Activated naive CD4-positive, alpha-beta T cell treated with anti-CD3 and anti-CD28 coated beads for 36 hours (primary cell): ENCODE results near the gene MANSC4. TPM values are rescaled to one million over a fixed set of nuclear protein-coding genes. Genes with fewer than 3 reads are reported as not detected.

Experiments
- CTCF ChIA-PET: fragments of 350-600 bp; sonication (Branson Sonifier 250); formaldehyde crosslinking; loops from one replicate; lab custom pipeline; 2021; ENCODE audit warnings: antibody characterized with exemption; lab: Charles Lee
- DNase-seq: peaks from one replicate; pipeline ENCODE4 v3.0.0-alpha.2; 2020
- H3K27ac Mint-ChIP-seq: one replicate; pipeline ENCODE4 v1.8.0; 2021; ENCODE audit warnings: mild to moderate bottlenecking, mixed read lengths
- H3K27me3 Mint-ChIP-seq: one replicate; pipeline ENCODE4 v1.8.0; 2021; ENCODE audit warnings: low read depth, mixed read lengths
- H3K36me3 Mint-ChIP-seq: one replicate; pipeline ENCODE4 v1.8.0; 2021; ENCODE audit warnings: low read depth, mixed read lengths
- H3K4me1 Mint-ChIP-seq: one replicate; pipeline ENCODE4 v1.8.0; 2021; ENCODE audit warnings: low read depth, mixed read lengths
- H3K4me3 Mint-ChIP-seq: one replicate; pipeline ENCODE4 v1.8.0; 2021; ENCODE audit warnings: mild to moderate bottlenecking, moderate library complexity, mixed read lengths
- H3K9me3 Mint-ChIP-seq: one replicate; pipeline ENCODE4 v1.8.0; 2021; ENCODE audit warnings: mixed read lengths
- intact Hi-C: fragments of 100-400 bp; cut with micrococcal nuclease; formaldehyde crosslinking; loops from one replicate; pipeline ENCODE4 v1.15.1; 2023
- total RNA-seq, 2 experiments: library from RNA; stranded (reverse); gene quantifications; one replicate each; pipeline ENCODE4 v1.2.3, GENCODE V29; 2021

The MANSC4 gene
- total RNA-seq, 2 experiments from 2014 or later, result not detected

DNA sequence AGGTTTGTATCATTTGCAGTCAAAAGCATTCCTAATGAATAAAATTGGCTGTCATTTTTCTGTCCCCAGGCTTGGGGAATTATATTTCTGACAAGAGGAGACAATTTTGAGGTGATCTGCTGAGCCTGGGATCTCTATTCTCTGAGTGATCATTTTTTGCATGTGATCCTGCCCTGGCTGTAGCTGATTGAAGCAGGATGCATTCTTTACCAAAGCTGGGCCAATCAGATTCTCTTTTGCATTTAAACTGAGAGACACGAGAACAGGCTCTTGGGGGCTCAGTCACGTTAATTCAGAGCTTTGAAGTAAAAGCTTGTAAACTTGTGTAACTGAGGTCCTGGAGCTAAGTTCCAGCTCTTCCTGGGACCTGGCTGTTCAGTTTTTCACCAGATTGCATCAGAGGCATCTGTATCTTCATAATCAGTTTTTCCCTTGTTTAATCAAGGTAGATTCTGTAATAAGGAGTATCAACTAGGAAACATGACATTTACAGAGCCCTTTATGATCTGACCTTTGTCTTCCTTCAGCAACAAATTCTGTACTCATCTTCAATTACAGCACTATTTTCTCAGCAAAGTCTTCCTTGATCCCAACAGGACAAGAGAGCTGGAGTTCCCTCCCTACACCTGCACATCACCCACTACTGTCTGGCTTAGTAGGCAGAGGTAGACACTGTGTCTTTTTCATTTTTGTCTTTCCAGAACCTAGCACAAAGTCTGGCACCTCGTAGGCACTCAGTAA is 35.0 kb upstream of the MANSC4 start:
- intact Hi-C loops, result no loop called here
- H3K4me1 Mint-ChIP-seq, result peaks cover 26% of the 10 kb centered on the region
- H3K4me3 Mint-ChIP-seq, result no peak overlapping the region
- peaks cover 15% of the 10 kb centered on the region for H3K27me3 Mint-ChIP-seq
- no peak overlapping the region for H3K27ac Mint-ChIP-seq
- H3K36me3 Mint-ChIP-seq, result no peaks in the 10 kb centered on the region
- CTCF ChIA-PET, result interaction anchor here (1.2 kb wide), 1 partner anchor 13 kb away, joined by 3 read pairs; no protein-coding TSS in a partner anchor
- no peaks in the 10 kb centered on the region for H3K9me3 Mint-ChIP-seq
- DNase-seq, result no peak

DNA sequence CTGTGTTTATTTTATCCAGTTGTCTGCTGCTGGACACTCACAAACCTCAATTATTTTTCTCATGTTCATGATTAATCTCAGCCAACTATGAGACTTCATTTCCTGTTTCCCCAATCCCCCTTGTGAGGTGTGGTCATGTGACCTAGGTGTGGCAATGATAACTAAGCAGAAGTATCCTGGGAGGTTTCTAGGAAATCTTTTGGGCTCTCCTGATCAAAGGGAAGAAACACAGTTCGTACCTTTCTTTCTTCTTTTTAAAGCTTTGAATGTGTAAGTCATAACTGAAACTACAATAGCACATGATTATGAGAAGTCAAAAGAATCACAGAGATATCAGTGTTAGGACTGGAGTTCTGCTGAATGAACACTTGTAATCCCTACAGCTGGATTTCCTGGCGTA is 34.4 kb upstream of the MANSC4 start:
- Mint-ChIP-seq H3K4me1 (peaks cover 26% of the 10 kb centered on the region), H3K4me3 (no peak overlapping the region), H3K36me3 (no peaks in the 10 kb centered on the region), H3K27ac (no peak overlapping the region), H3K9me3 (no peaks in the 10 kb centered on the region), H3K27me3 (peaks cover 15% of the 10 kb centered on the region)
- no peak for DNase-seq
- intact Hi-C loops, result no loop called here
- CTCF ChIA-PET, result no interaction called here

DNA sequence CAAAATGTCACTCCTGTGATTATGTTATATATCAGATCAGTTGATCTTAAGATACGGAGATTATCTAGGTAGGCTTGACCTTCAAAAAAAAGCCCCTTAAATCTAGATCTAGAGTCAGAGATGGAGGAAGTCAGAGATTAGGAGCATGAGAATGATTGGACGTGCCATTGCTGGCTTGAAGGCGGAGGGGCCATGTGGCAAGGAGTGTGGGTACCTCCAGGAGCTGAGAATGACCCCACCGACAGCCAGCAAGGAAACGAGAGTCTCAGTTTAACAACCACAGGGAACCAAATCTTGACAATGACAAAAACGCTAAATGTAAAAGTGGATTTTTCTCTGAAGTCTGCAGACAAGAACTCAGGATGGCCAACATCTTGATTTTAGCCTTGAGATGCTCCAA is 32.5 kb upstream of the MANSC4 start:
- CTCF ChIA-PET, result interaction anchor here (1.0 to 4.8 kb wide), 2 partner anchors 9 to 16 kb away, joined by 5 to 29 read pairs; no protein-coding TSS in a partner anchor
- peaks cover 30% of the 10 kb centered on the region for H3K4me1 Mint-ChIP-seq
- no peak for DNase-seq
- H3K27me3 Mint-ChIP-seq, result peaks cover 7% of the 10 kb centered on the region
- intact Hi-C loops, result no loop called here
- no peaks in the 10 kb centered on the region for H3K9me3 Mint-ChIP-seq
- H3K4me3 Mint-ChIP-seq, result no peak overlapping the region
- peaks cover 2% of the 10 kb centered on the region for H3K36me3 Mint-ChIP-seq
- H3K27ac Mint-ChIP-seq, result no peak overlapping the region

DNA sequence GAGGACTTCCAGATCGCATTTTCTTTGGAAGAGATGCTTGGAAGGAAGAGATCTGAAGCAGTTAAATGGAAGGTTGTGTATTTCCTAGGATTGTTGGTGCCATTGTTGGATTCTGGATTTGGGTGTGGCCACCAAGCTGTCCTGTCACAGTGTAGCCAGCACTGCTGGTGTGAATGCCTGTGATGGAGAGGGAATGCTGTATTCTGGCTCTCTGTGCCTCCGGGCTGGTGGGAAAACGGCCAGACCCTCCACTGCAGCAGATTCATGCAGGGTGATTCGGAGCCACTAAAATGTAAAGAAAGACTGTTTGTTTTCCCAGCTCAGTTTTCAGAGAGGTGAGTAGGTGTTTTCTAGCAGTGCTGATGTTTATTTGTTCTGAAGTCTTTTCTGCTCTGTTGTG is 30.7 kb upstream of the MANSC4 start:
- CTCF ChIA-PET, result interaction anchor here (4.8 kb wide), 1 partner anchor 10 kb away, joined by 29 read pairs; no protein-coding TSS in a partner anchor
- peaks cover 2% of the 10 kb centered on the region for H3K36me3 Mint-ChIP-seq
- no peak overlapping the region for H3K27ac Mint-ChIP-seq
- no peak for DNase-seq
- no peaks in the 10 kb centered on the region for H3K9me3 Mint-ChIP-seq
- peaks cover 43% of the 10 kb centered on the region for H3K4me1 Mint-ChIP-seq
- no peak overlapping the region for H3K4me3 Mint-ChIP-seq
- intact Hi-C loops, result no loop called here
- peaks cover 9% of the 10 kb centered on the region for H3K27me3 Mint-ChIP-seq

DNA sequence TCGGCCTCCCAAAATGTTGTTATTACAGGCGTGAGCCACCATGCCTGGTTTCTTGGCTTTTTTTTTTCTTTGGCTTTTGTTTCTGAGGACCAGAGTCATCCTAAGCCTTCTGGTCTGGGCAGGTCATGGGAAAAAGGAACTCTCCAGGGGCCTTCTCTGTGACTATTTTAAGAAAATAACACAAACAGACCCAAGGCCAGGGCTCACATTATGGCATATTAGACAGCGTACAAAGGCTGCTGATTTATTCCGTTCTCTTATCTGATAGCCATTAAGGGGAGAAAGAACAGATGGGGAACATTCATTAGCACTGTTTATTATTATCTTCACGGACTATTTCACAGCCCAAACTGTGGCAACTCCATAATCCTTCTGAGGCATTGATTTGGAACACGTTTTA is 28.8 kb upstream of the MANSC4 start:
- H3K4me3 Mint-ChIP-seq, result no peak overlapping the region
- CTCF ChIA-PET, result interaction anchor here (0.7 kb wide), 1 partner anchor 13 kb away, joined by 3 read pairs; no protein-coding TSS in a partner anchor
- H3K4me1 Mint-ChIP-seq, result peaks cover 33% of the 10 kb centered on the region
- peaks cover 6% of the 10 kb centered on the region for H3K27me3 Mint-ChIP-seq
- peaks cover 2% of the 10 kb centered on the region for H3K36me3 Mint-ChIP-seq
- no peaks in the 10 kb centered on the region for H3K9me3 Mint-ChIP-seq
- no peak for DNase-seq
- no peak overlapping the region for H3K27ac Mint-ChIP-seq
- intact Hi-C loops, result no loop called here

DNA sequence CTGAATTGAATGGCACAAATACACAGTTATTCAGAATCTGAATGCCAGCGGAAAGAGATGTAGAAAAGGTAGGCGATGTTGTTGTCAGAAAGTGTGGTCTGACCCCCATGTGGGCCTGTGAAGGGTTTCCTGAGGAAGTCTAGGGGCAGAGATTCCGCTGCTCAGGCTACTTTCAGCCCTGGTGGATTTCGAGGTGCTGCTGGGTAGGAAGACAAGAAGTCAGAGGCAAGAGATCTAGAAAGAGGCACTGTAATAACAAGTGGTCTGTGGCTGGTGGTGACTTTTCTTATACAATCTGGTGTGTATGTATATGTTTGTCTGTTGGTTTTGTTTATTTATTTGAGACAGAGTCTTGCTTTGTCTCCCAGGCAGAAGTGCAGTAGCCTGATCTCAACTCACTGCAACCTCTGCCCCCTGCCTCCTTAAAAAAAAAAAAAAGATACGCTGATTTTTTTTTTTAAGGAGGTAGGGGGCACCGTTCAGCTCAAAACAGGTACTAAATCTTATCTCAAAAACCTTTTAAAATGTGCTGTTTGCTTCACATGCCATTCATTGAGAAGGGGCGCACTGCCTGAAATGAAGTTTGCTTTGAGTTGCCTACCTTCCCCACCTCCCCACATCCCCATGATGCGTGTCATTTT is 27.1 kb upstream of the MANSC4 start:
- intact Hi-C loops, result no loop called here
- Mint-ChIP-seq H3K27me3 (peaks cover 6% of the 10 kb centered on the region), H3K4me3 (peak overlapping the region; percentile 55), H3K27ac (peak overlapping the region; percentile 19), H3K4me1 (peaks cover 47% of the 10 kb centered on the region), H3K36me3 (peaks cover 2% of the 10 kb centered on the region), H3K9me3 (no peaks in the 10 kb centered on the region)
- peak; percentile 33 for DNase-seq
- CTCF ChIA-PET, result interaction anchor here (1.0 kb wide), 1 partner anchor 14 kb away, joined by 8 read pairs; no protein-coding TSS in a partner anchor

DNA sequence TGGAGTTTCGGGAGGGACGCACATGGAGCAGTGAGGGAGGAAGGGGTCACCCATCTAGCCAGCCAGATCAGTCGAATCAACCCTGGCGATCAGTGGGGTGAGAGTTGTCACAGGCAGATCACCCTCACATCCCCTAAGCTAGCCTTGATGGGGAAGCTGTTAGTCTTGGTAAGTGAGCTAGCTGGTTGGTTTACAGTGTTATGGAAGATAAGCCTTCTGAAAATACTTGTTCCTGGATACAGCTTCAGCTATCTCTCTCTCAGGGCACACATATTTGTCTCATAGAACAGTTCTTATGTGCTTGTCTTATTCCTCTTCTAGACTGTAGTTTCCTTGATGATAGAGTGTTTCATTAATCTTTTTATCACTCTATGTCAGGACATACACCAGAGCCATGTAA is 26.2 kb upstream of the MANSC4 start:
- intact Hi-C loops, result no loop called here
- H3K27ac Mint-ChIP-seq, result peak overlapping the region; percentile 9
- peaks cover 5% of the 10 kb centered on the region for H3K27me3 Mint-ChIP-seq
- no peak for DNase-seq
- H3K4me1 Mint-ChIP-seq, result peaks cover 55% of the 10 kb centered on the region
- peaks cover 4% of the 10 kb centered on the region for H3K36me3 Mint-ChIP-seq
- H3K4me3 Mint-ChIP-seq, result no peak overlapping the region
- H3K9me3 Mint-ChIP-seq, result no peaks in the 10 kb centered on the region
- CTCF ChIA-PET, result interaction anchor here (1.2 to 1.9 kb wide), 3 partner anchors 10 to 16 kb away, joined by 3 to 19 read pairs (median 8); no protein-coding TSS in a partner anchor

DNA sequence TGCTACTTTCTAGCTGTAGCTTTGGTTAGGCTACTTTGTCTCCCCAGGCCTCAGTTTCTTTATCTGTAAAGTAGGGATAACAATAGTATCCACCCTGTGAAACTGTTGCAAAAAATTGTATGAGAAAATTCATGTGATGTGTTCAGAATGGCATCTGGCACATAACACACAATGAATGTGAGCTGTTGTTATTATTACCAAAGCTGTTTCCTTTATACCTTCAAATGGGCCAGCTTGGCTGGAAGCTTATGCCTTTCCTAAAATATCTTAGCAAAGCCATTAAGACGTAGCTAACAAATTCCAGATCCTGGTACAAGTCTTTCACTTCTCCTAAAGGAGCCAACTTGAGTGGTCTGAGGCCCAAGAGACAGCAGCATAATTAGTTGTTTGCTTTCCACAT is 25.2 kb upstream of the MANSC4 start:
- CTCF ChIA-PET, result interaction anchor here (0.6 to 1.9 kb wide), 7 partner anchors 9 to 170 kb away, joined by 3 to 19 read pairs (median 3); no protein-coding TSS in a partner anchor
- Mint-ChIP-seq H3K27me3 (peaks cover 4% of the 10 kb centered on the region), H3K27ac (no peak overlapping the region), H3K4me3 (no peak overlapping the region), H3K9me3 (no peaks in the 10 kb centered on the region), H3K36me3 (peaks cover 7% of the 10 kb centered on the region), H3K4me1 (peaks cover 60% of the 10 kb centered on the region)
- intact Hi-C loops, result no loop called here
- DNase-seq, result no peak

DNA sequence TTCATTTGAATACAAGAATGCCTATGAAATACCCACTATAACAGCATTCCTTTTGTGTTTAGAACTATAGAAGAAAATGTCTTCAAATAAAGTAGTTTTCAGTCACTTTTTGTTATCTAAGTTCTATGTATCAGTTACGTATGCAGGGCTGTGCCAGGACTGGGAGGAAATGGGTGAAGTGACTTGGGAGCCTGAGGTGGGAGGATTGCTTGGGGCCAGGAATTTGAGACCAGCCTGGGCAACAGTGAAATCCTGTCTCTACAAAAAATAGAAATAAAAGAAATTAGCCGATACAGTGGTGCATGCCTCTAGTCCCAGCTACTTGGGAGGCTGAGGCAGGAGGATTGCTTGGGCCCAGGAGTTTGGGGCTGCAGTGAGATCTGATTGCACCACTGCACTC is 22.9 kb upstream of the MANSC4 start:
- Mint-ChIP-seq H3K4me3 (no peak overlapping the region), H3K27ac (peak overlapping the region; percentile 81)

DNA sequence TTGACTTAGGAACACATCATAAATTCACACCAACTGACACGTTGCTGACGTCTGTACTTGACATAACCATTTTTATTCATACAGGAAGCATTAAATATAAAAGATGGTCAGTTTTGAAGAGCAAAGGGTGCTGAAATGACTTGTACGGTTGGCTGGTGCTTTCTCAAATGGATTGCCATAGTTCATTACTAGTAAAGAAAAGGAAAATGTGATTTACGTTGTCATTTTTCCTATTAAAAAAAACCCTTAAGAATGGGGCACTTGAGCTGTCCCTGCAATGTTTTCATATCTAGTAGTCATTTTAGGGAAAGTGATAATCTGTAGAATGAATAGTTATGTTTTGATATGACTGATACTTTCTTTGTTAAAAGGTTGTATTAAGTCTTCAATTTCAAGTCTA is 22.5 kb upstream of the MANSC4 start:
- Mint-ChIP-seq H3K9me3 (no peaks in the 10 kb centered on the region), H3K36me3 (peaks cover 17% of the 10 kb centered on the region), H3K4me1 (peaks cover 59% of the 10 kb centered on the region), H3K27ac (peak overlapping the region; percentile 85), H3K27me3 (peaks cover 4% of the 10 kb centered on the region), H3K4me3 (no peak overlapping the region)
- CTCF ChIA-PET, result interaction anchor here (1.1 to 2.2 kb wide), 2 partner anchors 13 to 20 kb away, joined by 3 to 26 read pairs; no protein-coding TSS in a partner anchor
- intact Hi-C loops, result loop anchor here (1.0 to 5.0 kb wide), 11 partner anchors 16 to 1055 kb away; partner anchors contain the start of genes KLHL42, MANSC4 and PPFIBP1
- peak; percentile 49 for DNase-seq

More for the DNA sequence above, 22.9 kb upstream of the MANSC4 start:
- H3K27me3 Mint-ChIP-seq, result peaks cover 4% of the 10 kb centered on the region
- CTCF ChIA-PET, result interaction anchor here (1.1 to 2.2 kb wide), 2 partner anchors 13 to 19 kb away, joined by 3 to 26 read pairs; no protein-coding TSS in a partner anchor
- peaks cover 63% of the 10 kb centered on the region for H3K4me1 Mint-ChIP-seq
- DNase-seq, result no peak
- peaks cover 15% of the 10 kb centered on the region for H3K36me3 Mint-ChIP-seq
- no peaks in the 10 kb centered on the region for H3K9me3 Mint-ChIP-seq
- intact Hi-C loops, result loop anchor here (1.0 to 5.0 kb wide), 11 partner anchors 17 to 1056 kb away; partner anchors contain the start of genes KLHL42, MANSC4 and PPFIBP1

DNA sequence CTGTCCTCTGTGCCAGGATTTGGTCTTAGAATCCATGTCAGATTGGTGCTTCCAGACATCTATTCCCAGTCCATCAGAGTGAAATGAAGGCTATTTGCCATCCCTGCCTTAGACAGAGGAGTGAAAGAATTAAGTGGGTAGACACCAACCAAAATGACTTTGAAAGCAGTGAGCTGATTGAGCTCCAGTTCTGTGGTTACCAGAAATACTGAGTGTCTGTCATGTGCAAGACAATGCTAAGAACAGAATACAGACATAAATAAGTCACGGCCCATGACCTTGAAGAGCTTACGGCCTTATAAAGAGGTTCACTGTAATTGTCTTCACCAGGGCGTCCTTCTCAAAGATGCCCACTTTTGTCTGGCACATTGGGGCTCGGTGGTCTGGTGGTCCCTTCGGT is 21.6 kb upstream of the MANSC4 start:
- Mint-ChIP-seq H3K9me3 (no peaks in the 10 kb centered on the region), H3K36me3 (peaks cover 25% of the 10 kb centered on the region), H3K27me3 (peaks cover 4% of the 10 kb centered on the region), H3K4me1 (peaks cover 50% of the 10 kb centered on the region), H3K27ac (peak overlapping the region; percentile 85), H3K4me3 (no peak overlapping the region)
- intact Hi-C loops, result loop anchor here (1.0 to 5.0 kb wide), 11 partner anchors 15 to 1054 kb away; partner anchors contain the start of genes KLHL42, MANSC4 and PPFIBP1
- CTCF ChIA-PET, result interaction anchor here (1.0 to 2.2 kb wide), 3 partner anchors 14 to 37 kb away, joined by 3 to 26 read pairs (median 3); no protein-coding TSS in a partner anchor
- no peak for DNase-seq

DNA sequence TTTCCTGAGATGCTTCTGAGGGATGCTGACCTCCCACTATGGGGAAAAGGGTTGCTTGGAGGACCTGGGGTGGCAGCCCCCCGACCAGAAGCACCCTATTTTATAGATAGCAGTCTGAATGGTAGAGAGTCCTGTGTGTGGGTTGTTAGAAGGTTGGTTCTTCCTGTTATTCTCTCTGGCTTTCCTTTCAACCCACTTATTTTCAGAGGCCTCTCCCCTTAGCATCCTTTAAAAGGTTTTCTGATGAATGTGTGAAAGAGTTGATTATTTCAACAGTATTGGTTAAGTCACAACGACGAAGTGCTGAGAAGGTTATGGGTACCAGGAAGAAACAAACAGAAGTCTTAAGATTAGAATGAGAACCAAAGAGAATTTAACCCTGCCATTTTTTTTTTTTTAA is 20.8 kb upstream of the MANSC4 start:
- Mint-ChIP-seq H3K9me3 (no peaks in the 10 kb centered on the region), H3K27ac (peak overlapping the region; percentile 69), H3K4me3 (no peak overlapping the region), H3K27me3 (peaks cover 1% of the 10 kb centered on the region), H3K4me1 (peaks cover 47% of the 10 kb centered on the region), H3K36me3 (peaks cover 25% of the 10 kb centered on the region)
- DNase-seq, result no peak
- CTCF ChIA-PET, result interaction anchor here (0.9 kb wide), 1 partner anchor 20 kb away, joined by 3 read pairs; the partner anchor contains the start of genes KLHL42 and MANSC4
- intact Hi-C loops, result loop anchor here (5.0 kb wide), 4 partner anchors 279 to 1054 kb away; partner anchors contain the start of gene PPFIBP1
